ENCODE data around the gene COL18A1.

DNA sequence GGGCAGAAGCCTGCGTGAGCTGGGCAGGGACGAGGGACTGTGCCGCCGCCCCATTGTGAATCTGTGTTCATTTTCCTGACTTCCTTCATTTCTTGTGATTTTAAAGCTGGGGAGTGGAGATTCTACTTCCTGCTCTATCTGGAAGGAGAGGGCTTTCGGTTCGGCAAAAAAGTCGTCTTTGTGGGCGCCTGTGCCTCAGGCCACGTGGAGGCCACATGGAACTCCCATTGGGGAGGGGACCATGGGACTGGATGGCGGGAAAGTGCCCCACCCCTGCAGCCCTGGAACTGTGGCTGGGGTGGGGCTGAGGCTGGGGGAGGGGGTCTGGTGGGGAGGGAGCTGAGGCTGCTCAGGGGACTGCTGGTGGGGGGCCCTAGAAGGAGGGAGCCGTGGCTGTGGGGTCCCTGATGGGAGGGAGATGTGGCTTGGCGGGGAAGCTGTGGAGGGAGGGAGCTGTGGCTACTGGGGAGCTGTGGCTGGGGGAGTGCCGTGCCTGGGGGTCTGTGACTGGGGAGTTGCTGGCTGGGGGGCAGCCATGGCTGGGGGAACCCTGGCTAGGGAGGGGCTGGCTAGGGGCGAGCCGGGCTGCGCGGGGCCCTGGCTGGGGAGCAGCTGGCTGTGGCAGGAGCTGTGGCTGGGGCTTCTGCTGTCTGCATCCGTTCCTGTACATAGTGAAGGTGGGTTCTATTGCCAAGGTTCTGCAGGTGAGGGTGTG lies 31.5 kb downstream of the COL18A1 start:
- TF ChIP-seq, protein P1, sequence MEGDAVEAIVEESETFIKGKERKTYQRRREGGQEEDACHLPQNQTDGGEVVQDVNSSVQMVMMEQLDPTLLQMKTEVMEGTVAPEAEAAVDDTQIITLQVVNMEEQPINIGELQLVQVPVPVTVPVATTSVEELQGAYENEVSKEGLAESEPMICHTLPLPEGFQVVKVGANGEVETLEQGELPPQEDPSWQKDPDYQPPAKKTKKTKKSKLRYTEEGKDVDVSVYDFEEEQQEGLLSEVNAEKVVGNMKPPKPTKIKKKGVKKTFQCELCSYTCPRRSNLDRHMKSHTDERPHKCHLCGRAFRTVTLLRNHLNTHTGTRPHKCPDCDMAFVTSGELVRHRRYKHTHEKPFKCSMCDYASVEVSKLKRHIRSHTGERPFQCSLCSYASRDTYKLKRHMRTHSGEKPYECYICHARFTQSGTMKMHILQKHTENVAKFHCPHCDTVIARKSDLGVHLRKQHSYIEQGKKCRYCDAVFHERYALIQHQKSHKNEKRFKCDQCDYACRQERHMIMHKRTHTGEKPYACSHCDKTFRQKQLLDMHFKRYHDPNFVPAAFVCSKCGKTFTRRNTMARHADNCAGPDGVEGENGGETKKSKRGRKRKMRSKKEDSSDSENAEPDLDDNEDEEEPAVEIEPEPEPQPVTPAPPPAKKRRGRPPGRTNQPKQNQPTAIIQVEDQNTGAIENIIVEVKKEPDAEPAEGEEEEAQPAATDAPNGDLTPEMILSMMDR (conservative IDR thresholded peaks at IDR 0.05; ENCODE audit: low read length): no peak
- no peak for TF ChIP-seq EZH2phosphoT487 (IDR thresholded peaks at IDR 0.05; ENCODE audit: borderline replicate concordance)

All from Loucy (cell line).